ENCODE measurements around the gene NXN.

NXN gene

DNA sequence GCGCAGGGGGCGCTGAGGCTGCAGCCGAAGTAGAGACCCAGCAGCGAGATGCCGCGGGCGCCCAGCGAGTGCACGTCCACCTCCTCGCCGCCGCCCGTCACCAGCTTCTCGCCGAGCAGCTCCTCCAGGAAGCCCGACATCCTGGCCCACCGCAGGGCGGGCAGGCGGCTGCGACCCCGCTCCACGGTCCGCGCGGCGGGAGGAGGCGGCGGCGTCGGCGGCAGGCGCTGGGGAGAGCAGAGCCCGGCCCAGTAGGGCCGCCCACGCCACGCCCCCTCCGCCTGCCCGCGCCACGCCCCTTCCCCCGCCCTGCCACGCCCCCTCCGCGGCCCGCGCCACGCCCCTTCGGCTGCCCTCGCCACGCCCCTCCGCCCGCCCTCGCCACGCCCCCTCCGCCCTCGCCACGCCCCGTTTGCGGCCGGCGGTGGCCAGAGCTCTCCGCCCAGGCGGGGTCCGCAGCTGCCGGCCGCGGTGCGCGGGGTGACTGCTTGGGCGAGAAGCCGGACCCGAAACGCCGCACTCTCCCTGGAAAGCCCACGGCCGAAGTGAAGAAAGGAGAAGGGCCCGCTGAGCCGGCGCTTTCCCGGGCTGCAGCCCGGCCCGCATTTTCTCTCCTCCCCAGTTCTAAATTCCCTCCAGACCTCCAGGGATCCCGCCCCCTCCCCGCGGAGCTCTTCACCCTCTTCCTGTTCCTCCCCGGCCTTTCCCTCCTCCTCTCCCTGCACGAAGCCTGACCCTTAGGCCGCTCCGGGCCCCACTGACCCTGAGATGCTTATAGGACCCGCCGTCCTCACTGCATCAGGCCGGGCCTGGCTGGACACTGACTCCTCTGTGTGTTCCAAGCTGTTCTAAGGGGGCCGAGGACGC is at the start of gene NXN:
Gene NXN, minus strand, starts transcription at position 238 of the 867 bp plus-strand sequence.
- DNase-seq (ENCODE audit: low spot score): peak; percentile 79

DNA sequence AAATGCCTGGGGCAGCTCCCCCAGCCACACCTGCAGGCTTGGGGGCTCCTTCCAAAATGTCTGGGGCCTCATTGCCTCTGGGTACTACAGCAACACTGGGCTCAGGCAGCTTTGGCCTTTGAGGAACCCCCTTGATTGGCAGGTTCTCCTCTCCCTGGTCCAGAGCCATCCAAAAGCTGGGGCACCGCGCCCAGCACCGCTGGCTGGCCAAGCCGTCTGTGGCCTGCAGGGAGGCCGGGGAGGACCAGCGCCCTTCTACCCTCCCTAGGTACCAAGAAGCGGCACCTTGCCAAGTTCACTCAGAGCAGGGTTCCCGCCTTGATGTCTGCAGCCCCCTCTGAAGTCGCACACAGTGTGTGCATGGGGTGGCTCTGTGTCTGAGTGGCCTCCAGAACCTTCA is 47.5 kb upstream of the NXN start:
- no peak for DNase-seq (ENCODE audit: low spot score)

DNA sequence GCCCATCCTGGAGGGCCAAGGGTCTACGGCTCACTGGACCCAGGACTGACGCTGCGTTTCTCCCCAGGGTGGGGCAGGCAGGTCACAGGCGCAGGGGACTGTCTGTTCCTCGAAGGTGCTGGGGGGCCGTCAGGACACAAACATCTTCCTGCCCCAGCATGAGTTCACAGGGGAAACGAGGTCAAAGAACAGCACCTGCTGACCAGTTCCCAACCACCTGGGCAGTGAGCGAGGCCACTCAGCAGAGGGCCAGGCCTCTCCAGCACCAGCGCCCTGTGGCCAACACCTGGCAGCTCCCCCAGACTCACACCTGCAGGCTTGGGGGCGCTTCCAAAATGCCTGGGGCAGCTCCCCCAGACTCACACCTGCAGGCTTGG is 47.0 kb upstream of the NXN start:
- DNase-seq (ENCODE audit: low spot score): no peak

DNA sequence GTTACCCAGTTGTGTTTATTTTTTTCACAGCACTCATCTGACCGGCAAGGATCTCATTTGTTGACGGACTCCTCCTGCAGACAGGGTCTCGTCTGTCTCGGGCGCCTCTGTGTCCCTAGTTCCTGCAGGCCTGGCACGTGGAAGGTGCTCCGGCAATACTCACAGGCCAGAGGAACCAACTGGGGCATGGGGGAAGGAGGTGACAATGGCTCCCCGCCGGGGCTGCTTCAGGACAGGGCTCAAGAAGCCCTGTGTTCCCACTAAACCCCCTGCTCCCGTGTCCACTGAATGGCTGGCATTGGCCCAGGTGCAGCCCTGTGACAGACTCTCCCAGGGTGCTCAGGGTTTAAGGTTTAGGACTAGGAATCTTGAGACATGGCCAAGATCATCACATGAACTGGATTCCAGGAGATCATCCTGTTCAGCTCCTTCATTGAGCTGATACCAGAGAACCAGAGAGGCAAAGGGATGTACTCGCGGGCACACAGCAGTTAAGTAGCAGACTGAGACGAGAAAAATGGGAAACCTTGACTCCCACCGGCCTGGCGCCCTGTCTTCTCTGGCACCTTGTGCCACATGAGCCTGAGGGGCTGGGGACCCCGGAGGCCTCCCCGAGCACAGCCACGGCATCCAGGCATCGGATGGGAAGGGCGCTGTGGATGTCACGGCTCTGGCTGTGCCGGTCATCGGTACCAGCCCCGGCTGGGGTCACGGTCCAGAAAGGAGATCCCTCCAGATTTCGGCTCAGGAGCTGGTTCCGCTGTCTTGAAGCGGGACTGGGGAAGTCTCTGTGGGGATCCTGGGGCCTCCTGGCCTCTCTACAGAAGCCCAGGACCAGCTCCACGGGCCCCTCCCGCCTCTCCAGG is 46.4 kb upstream of the NXN start:
- no peak for DNase-seq (ENCODE audit: low spot score)

DNA sequence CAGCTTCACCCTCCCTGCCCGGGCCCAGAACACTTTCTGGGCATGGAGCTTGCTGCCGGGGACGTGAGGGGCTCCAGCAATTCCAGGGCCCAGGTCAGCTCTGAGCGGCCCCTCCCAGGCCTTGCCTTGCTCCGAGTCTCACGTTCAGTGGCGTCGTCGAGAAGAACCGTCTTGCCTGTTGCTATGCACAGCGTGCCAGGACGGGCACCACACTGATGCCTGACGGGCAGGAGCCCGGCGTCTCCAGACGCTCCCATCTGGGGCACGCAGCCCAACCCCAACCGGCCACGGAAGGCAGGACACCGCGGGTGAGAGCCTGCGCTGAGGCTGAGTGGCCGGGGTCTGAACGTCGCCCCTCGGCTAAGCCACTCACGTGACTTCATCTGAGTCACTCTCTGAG is 44.5 kb upstream of the NXN start:
- no peak for DNase-seq (ENCODE audit: low spot score)

DNA sequence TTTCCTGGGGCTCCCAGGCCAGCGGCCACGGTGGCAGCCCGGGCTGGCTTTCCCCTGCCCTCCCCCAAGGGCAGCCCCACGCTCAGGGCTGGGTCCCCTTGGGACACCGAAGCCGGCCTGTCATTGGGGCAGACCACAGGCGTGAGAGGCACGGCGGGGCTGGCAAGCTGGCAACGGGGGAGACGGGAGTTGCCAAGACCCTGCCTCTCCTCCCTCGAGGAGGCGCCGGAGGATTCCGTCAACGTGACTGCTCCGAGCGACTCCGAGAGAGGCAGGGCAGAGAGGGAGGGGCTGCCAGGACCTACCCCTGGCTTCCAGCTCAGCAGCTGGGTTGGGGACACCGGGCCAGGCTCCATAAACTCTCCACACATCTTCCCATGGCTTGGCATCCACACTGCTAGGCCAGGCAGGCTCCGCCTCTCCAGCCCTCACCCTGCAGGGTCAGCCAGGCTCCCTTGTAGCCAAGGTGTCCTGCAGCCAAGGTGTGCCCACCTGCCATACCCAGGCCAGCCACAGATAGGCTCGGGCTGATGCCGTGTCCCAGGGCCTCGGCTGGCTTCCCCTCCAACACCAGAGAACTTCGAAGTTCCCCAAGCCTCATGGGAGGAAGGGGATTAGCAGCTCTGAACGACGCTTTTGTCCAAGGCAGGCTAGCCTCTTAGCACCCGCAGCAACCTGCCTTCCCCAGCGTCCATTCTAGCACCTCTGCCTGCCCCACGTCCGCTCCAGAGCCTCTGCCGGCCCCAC is 42.9 kb upstream of the NXN start:
- peak; percentile 24 for DNase-seq (ENCODE audit: low spot score)

DNA sequence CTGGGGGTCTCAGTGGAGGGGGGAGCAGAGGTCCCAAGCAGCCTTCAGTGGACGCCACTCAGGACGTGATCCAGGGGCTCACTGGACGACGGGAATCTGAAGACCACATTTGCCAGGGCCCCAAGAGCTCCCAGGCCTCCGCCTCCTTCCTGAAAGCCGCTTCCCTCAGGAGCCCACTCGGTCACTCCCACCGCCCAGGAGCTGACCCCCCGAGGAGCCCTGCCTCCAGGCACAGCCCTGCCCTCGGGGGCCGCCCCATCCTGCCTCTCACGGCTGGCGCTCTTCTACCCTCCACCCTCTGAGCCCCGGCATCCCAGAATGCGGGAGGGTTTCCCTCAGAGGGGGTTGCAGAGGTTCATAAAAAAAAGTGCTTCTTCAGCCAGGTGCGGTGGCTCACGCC is 41.6 kb upstream of the NXN start:
- no peak for DNase-seq (ENCODE audit: low spot score)

DNA sequence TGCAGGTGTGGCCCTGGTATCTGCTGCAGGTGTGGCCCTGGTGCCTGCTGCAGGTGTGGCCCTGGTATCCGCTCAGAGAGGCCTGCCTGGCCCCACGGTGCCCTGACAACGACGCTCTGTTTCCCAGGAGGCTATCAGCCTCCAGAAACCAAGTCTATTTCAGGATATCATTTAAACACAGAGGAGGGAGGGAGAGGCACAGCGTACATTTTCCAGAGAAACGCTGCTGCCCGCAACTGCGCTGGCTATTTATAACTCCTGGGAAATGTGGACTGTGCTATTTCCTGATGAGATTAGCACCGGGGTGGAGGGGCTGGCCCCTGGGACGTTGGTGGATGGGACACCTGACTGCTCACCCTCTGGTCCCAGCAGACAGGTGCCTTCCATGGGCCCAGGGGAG is 39.9 kb upstream of the NXN start:
- no peak for DNase-seq (ENCODE audit: low spot score)

DNA sequence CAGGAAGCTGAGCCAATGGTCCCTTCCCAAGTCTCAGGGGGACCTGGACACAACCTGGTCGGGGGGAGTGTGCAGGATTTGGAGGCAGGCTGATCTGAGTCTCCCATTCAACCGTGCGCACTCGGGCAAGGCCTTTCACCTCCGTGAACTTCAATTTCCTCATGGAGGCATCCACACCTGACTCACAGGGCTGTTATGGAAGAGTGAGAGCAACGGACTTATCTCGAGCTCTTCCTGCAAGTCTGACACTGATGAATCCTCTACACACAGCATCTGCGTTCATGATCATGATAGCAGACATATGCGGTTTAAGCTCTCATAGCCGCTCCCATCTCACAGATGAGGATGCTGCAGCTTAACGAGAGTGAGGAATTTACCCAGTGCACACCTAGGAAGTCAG is 39.0 kb upstream of the NXN start:
- DNase-seq (ENCODE audit: low spot score): no peak

DNA sequence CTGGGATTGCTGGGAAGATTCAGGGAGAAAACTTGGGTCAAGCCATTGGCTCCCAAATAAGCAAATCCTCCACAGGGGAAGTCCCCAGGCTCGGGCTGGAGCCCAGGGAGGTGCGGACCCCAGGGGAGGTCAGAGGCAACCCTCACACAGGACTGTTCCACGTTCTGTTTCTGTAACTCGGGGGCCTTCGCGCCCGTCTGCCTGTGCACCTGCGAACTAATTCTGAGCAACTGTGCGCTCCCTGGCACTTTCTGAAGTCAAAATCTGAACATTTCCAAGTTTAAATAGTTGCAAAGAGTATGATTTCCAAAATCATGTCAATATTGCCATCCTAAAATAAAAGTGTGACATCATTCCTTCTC is 34.1 kb upstream of the NXN start:
- no peak for DNase-seq (ENCODE audit: low spot score)

DNA sequence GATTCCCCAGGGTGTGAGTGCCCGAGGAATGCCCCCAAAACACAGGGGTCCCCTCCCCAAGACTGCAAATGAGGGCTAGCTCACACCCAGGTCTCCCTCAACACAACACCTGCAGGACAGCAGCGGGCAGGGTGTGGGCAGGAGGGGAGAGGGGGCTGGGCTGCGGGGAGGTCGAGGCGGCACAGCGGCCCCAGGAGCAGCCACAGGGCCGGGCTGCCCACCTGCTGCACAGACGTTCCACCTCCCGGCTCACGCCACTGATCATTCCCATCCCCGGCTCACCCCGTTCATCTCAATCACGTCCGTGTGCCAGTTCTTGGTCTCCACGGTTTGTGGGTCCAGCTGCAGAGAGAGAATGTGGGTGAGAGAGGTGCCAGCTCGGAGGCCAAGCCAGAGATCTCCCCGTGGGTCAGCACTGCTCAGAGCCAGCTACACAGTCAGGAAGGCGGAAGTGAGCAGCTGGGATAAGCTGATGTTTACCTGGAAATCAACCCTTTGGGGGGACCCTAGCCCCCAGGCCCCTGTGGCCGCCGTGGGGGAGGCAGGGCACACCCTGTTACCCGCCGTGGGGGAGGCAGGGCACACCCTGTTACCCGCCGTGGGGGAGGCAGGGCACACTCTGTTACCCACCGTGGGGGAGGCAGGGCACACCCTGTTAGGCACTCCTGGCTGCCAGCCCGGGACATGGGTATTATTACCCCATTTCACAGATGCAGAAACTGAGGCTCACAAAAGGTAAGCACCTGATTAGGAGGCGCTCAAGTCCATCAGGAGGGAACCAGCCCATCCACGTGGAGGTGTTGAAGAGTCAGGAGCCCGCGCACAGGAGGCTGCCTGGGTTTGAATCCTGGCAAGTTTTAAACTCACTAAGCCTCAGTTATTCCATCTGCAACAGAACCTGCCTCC is 33.5 kb upstream of the NXN start:
- DNase-seq (ENCODE audit: low spot score): no peak

DNA sequence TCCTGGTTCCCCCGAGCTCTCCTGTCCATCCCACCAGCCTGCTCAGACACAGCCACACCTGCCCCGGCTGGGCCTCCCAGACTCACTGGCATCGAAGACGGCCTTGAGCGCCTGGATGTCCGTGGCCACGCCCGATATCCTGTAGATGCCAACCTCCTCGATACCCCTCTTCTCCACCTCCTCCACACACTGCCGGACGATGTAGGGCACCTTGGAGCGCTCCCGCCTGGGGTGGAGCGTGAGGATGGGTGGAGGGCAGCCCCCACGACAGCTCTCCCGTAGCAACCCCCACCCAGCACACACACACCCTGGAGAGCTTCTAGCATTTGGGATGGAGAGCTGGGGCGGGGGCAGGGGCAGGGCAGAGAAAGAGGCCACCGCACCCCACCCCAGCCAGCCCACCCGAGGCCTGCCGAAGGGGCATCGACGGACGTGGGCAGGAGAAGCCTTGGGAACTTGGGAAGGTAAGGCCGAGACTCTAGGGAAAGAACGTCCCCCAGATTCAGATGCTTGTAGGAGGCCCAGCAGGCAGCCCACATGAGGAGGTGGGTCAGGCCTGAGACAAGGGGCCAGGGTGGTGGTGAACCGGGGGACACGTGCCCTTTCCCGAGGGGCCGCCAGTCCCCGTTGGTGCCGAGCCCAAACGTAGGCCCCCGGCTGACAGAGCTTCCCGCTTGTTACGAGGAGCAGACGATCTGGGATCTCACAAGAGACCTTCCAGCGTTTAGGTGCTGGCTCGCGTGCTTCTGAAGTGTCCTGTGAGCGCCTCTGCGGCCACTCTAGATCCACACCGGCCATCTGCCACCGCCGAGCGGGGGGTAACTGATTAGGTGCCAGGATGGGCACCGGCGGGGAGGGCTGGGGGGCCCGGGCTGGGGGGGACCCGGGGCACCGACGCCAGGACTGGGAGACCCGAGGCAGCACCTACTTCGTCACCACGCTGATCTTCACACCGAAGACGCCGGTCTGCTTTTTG is 32.5 kb upstream of the NXN start:
- no peak for DNase-seq (ENCODE audit: low spot score)

DNA sequence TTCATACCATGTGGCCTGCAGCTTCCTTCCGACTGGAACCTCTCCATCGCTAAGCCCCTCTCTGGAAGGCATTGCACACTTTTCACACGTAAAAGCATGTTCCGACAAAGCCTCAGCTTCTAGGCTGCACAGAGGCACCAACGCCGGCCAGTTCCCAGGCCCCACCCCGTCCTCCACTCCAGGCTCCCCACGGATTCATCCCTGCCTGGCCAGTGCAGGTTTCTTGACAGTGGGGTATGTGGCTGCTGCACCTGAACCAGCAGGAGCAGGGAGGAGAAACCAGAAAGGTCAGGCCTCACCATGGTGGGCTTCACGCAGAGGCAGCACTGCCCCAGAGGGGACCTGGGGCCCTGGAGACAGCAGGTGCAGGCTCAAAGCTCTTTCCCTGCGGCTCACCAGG is 31.6 kb upstream of the NXN start:
- no peak for DNase-seq (ENCODE audit: low spot score)

DNA sequence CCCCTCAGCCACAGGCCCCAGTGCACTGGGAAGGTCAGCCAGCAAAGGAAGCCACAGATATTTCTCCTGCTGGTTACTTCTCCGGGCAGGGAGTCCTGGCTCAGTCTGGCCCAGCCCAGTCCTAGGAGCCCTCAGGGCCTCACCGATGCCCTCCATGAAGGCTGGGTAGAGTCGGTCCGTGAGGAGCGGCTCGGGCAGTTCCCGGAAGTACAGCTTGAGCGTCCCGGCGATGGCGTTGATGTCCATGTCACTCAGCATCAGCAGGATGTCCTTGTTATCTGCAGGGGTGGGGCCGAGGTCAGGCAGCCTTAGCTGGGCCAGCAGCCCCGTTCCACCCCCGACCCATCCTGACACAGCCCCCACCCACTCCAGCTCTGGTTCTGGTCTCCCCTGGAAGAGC is 31.0 kb upstream of the NXN start:
- no peak for DNase-seq (ENCODE audit: low spot score)

DNA sequence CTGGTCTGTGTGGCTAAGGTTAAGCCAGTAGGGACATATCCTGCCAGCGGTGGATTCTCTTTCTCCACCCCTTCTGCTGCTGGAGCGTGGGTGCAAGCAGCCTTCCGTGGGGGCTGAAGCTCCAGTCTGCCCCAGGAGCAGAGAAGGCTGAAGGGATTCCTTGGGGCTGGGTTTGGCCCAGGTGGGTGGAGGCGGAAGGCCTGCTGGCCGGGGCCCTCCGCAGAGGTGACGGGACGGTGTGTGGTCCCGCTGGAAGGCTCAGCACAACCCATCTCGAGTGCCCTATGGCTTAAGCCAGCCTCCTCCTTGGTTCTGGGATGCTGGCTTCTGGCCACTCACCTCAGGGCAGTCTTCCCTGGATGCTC is 30.5 kb upstream of the NXN start:
- no peak for DNase-seq (ENCODE audit: low spot score)

DNA sequence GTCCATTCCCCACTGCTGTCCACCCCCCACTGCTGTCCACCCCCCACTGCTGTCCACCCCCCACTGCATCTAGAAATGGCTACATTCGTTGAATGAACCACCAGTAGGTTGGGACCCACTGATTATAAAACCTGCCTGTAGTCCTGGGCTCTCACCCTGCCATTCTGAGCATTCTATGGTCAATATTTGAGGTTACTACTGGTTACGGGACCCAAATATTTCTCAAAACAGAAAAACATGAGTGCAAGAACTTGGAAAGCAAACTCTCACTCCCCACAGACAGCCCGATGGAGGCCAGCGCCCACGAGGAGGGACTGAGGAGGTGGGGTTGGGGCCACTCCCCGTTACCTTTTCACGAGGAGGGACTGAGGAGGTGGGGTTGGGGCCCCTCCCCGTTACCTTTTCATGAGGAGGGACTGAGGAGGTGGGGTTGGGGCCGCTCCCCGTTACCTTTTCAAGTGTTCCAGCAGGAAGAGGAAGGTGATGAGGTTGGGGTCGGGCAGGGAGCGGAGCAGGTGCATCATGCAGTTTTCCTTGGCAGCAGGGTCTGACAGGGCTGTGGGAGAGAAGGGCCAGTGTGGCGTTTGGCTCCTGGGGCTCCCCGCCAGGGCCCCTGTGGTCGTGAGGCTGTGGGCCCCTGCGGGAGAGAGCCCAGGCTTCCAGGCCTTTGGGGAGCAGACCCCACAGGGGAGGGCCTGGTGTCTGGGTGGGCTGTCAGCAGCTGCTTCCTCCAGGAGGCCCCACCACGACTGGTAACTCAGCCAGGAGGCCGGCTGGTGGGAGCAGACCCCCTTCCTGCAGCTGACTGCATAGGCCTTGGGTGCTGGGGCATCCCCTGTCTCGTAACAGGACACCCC is 29.9 kb upstream of the NXN start:
- no peak for DNase-seq (ENCODE audit: low spot score)

DNA sequence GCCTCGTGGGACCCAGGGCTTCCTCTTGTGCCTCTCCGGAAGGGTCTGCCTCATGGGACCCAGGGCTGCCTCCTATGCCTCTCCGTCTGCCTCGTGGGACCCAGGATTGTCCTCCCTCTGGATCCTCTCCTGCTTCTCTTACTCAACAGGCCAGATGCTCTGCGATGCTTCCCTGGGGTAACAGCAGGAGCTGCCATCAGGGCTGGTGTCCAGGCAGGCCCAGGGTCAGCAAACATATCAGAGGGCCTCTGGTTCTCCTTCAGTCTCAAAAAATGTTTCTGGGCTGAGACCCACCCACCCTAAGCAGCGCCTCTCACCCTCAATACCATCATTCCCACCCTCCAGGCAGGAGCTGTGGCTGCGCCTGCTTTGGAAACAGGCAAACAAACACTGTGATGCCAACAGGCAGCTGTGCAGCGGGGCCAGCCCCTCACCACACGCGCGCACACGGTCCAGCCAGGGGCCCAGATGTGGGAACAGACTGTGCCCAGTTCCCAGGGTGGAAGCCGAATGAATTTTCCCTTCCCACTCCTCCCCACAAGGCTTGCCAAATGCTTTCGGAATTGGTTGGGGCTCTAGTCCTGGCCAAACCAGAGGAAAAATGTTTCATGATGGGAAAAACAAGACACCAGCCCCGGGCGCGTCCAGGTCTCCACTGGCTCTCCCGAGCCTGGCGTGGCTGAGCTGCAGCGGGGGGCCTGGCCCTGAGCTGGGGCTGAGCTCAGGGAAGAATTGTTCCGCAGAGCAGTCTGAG is 28.6 kb upstream of the NXN start:
- DNase-seq (ENCODE audit: low spot score): peak; percentile 38

DNA sequence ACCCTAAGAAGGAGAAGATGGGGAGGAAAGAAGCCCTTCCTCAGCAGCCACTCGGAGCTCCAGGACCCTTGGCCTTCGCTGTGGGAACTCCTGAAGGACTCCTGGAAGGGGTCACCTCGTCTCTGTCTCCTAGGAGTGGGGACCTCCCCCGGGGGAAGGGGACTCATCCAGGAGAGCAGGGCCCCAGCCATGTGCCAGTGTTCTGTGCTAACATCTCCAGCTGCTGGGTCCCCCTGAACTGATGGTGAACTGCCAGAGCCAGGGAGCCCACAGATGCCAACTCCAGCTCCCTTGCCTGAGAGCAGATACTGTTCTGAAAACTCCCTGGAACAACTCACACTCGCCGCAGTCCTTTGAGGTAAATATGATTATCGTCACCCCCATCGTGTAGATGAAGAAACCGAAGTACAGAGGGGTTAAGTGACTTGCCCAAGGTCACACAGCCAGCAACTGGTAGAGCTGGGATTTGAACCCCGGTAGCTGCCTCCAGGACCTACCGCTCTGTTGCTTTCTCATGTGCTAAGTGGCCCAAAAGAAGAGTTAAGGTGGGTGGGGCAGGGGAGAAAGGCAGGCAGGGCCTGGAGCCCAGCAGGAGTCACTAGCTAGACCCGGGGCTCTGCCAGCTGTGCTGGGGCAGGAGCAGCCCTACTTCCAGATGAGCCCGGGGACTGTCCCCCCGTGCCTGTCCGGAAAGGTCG is 27.9 kb upstream of the NXN start:
- DNase-seq (ENCODE audit: low spot score): no peak
